ENCODE results near the gene TMEM222.

TMEM222 gene

DNA sequence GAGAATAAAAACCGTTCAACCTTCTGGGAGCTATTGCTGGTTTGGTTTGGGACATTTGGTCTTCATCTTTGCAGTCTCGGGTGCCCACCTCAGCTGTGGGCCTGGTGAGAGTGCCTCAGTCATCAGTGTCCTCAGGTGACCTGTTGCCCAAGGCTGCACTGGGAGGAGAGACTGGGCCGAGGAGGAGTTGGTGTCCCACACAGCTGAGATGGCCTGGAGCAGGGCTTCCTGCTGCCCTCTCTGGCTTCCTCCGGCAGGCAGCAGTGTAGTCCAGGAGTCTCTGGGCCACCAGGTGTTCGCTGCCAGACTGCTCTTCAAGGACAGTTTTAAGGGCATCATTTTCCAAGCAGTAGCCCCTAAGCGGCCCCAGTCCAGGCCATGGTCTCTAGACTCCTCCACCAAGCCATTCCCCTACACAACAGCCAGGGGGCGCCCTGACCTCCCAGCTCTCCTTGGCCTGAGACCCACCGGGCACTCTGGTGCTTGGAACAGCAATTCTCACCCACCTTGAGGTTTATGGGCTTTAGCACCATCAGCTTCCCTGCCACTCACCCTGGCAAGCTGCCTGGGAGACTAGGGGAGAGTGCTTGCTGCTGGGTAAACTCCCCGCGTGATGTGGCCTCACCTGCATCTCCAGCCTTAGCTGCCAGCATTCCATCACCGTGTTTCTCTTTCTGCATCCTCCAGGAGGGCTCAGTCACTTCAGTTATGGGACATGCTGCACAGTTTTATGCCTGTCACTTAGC is 10.7 kb downstream of the TMEM222 start:
- no peak overlapping the region for H3K9ac ChIP-seq (ENCODE audit: low read depth, low read length)
- no peaks in the 10 kb centered on the region for H3K9me3 ChIP-seq (ENCODE audit: control insufficient read depth, insufficient read depth, low read length)
- H3K36me3 ChIP-seq (ENCODE audit: control insufficient read depth, insufficient read depth, low read length): peaks cover 34% of the 10 kb centered on the region
- H3K4me3 ChIP-seq (ENCODE audit: low read depth, low read length): no peak overlapping the region
- no peaks in the 10 kb centered on the region for H3K4me1 ChIP-seq (ENCODE audit: control insufficient read depth, insufficient read depth, low read length)
- H3K27me3 ChIP-seq (ENCODE audit: control insufficient read depth, insufficient read depth, low read length): no peaks in the 10 kb centered on the region

DNA sequence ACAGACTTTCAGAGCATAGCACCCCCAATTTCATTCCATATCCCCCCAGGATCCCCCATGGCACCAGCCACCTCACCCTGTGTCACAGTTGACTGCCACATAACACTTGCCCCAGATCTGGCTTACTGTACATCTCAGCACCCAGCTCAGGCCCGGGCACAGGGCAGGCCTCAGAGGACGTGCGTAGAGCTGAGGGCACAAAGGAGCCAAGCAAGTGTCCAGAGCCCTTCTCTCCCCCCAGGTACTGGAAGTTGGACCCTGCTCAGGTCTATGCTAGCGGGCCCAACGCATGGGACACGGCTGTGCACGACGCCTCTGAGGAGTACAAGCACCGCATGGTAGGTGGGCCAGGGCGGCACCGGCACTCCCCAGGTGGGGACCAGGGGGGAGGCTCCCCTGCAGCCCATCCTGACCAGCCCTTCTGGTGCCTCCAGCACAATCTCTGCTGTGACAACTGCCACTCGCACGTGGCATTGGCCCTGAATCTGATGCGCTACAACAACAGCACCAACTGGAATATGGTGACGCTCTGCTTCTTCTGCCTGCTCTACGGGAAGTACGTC is 11.8 kb downstream of the TMEM222 start:
- no peak overlapping the region for H3K9ac ChIP-seq (ENCODE audit: low read depth, low read length)

DNA sequence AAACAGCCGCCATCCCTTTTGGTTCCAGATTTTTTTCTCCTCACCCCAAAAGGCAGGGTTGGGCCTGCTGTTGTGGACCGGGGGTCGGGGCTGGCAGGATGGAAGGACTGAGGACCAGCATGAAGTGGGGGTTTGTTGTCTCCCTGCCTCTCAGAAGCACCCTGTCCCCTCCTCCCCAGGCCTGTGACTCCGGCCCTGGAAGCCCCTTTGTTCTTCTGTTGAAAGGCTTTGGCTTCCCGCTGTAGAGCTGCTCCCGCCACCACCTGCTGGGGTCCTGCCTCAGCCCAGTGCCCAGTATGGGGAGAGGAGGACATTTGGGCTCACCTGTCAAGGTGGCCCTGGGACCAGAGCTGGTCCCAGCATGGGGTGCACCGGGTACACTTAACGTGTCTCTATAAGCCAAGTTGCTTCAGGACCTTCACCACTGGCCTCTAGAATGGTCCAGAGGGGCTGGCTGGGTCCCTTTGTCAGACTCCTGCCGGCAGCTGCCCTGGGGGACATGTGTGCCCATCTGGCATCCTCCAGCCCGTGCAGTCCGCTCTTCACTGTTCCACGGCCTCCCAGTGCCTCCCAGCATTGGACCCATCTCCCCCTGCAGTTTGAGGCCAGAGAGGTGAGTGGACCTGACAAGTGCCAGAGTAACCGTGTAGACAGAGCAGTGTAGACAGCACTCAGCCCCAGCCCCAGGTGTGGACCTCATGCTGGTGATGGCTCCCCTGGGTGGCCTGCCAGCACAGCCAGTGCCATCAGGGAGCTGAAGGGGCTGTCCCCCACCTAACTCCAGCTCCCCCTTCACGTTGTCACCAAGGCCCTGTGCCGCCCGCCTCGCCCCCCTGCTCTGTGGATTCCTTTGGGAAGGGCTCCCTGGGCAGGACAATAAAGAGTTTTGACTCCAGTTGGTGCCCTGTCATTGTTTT is 13.8 kb downstream of the TMEM222 start:
- no peaks in the 10 kb centered on the region for H3K9me3 ChIP-seq (ENCODE audit: control insufficient read depth, insufficient read depth, low read length)
- H3K4me1 ChIP-seq (ENCODE audit: control insufficient read depth, insufficient read depth, low read length): no peaks in the 10 kb centered on the region
- peaks cover 34% of the 10 kb centered on the region for H3K36me3 ChIP-seq (ENCODE audit: control insufficient read depth, insufficient read depth, low read length)
- no peaks in the 10 kb centered on the region for H3K27me3 ChIP-seq (ENCODE audit: control insufficient read depth, insufficient read depth, low read length)
- no peak overlapping the region for H3K9ac ChIP-seq (ENCODE audit: low read depth, low read length)
- H3K4me3 ChIP-seq (ENCODE audit: low read depth, low read length): no peak overlapping the region

More for the DNA sequence above, 11.8 kb downstream of the TMEM222 start:
- Histone ChIP-seq H3K36me3 (ENCODE audit: control insufficient read depth, insufficient read depth, low read length) (peaks cover 34% of the 10 kb centered on the region), H3K4me3 (ENCODE audit: low read depth, low read length) (no peak overlapping the region), H3K4me1 (ENCODE audit: control insufficient read depth, insufficient read depth, low read length) (no peaks in the 10 kb centered on the region), H3K27me3 (ENCODE audit: control insufficient read depth, insufficient read depth, low read length) (no peaks in the 10 kb centered on the region), H3K9me3 (ENCODE audit: control insufficient read depth, insufficient read depth, low read length) (no peaks in the 10 kb centered on the region)

DNA sequence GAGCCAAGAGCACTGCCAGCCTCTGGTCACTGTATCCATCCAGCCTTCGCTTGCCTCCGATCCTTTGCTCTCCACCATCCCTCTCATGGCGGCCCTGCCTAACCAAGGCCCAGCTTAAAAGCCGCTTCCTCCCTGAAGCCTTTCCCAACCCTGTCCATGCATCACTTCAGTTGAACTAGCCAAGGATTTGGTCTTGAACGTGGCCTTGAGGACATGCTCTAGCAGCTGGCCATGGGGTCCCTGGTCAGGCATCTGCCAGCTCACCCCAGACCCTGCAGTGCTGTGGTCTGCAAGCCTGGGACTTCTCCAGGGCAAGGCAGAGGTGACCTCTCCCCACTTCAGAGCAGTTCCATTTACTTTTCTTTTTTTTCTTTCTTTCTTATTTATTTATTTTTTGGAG is 14.8 kb downstream of the TMEM222 start:
- H3K4me3 ChIP-seq (ENCODE audit: low read depth, low read length): no peak overlapping the region
- H3K36me3 ChIP-seq (ENCODE audit: control insufficient read depth, insufficient read depth, low read length): peaks cover 34% of the 10 kb centered on the region
- H3K4me1 ChIP-seq (ENCODE audit: control insufficient read depth, insufficient read depth, low read length): peaks cover 4% of the 10 kb centered on the region

DNA sequence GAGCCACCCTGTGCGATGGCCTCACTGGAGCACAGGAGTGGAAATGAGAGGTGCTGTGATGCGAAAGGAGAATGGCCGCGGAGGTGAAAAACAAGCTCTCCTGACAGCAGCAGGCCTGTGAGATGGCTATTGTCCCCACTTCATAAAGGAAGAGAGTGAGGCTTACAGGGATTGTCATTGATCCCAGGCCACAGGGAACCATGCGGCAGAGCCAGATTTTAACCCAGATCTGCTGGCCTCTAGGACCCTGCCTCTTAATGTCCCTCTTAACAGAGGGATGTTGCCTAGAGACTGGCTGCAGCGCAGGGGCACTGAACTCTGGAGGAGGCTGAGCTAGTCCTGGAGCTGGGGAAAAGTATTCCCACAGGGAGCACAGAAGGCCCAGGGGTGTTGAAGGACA is 16.8 kb downstream of the TMEM222 start:
- Histone ChIP-seq H3K9me3 (ENCODE audit: control insufficient read depth, insufficient read depth, low read length) (no peaks in the 10 kb centered on the region), H3K9ac (ENCODE audit: low read depth, low read length) (no peak overlapping the region), H3K4me1 (ENCODE audit: control insufficient read depth, insufficient read depth, low read length) (peaks cover 10% of the 10 kb centered on the region), H3K4me3 (ENCODE audit: low read depth, low read length) (no peak overlapping the region), H3K36me3 (ENCODE audit: control insufficient read depth, insufficient read depth, low read length) (peaks cover 24% of the 10 kb centered on the region), H3K27me3 (ENCODE audit: control insufficient read depth, insufficient read depth, low read length) (no peaks in the 10 kb centered on the region)

More for the DNA sequence above, 14.8 kb downstream of the TMEM222 start:
- Histone ChIP-seq H3K9me3 (ENCODE audit: control insufficient read depth, insufficient read depth, low read length) (no peaks in the 10 kb centered on the region), H3K9ac (ENCODE audit: low read depth, low read length) (no peak overlapping the region), H3K27me3 (ENCODE audit: control insufficient read depth, insufficient read depth, low read length) (no peaks in the 10 kb centered on the region)

DNA sequence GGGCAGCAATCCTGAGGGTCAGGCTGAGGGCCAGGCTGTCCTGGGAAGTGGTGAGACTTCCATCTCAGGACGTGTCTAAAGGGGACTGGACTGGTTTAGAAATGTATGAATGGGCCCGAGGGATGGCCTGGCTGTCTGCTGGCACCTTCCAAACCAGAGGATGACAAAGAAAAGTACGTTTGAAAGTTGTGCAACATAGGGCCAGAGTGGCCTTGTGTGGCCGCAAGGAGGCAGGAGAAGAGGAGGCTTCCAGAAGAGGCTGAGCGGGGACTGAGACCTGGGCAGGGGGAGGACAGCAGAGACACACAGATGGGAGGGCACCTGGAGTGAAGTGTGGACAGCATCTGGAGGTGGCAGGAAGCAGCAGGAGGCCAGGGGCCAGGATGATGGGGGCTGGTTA is 17.2 kb downstream of the TMEM222 start:
- no peak overlapping the region for H3K4me3 ChIP-seq (ENCODE audit: low read depth, low read length)
- no peaks in the 10 kb centered on the region for H3K9me3 ChIP-seq (ENCODE audit: control insufficient read depth, insufficient read depth, low read length)
- H3K36me3 ChIP-seq (ENCODE audit: control insufficient read depth, insufficient read depth, low read length): peaks cover 20% of the 10 kb centered on the region
- H3K27me3 ChIP-seq (ENCODE audit: control insufficient read depth, insufficient read depth, low read length): no peaks in the 10 kb centered on the region
- peak overlapping the region; percentile 24 for H3K9ac ChIP-seq (ENCODE audit: low read depth, low read length)
- H3K4me1 ChIP-seq (ENCODE audit: control insufficient read depth, insufficient read depth, low read length): peaks cover 10% of the 10 kb centered on the region

DNA sequence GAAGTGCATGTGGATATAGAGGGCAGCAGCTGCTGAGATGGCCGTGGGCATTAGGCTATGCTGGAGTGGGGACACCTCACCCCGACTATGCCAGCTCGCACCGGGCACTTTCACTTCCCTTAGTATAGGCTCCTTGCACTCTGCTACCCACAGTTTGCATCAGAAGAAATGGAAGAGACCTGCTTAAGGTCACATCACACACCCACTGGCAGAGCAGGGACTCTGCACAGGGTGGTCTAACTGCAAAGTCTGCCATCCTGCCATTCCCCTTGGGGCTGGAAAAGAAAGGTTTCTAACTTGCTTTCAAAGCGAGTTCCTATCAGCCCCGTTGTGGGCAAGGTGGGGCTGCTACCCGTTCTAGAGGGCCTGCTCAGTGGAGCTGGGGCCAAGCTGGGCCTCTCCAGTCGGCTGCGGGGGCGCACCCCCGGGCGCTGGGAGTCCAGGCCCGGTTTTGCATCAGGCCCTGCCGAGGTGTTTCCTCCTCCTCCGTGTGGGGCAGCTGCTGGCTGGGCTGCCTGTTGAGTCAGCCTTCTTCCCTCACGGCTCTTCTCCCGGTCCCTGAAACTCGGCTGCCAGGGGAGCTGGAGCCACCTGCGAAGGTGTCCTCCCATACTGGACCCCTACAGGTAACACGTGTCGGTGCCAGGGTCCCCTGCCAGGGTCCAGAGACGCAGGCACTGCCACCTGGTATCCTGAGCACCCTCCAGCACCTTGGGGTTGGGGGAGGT is 19.7 kb downstream of the TMEM222 start, which contains the start of gene SYTL1:
SYTL1 (plus strand) TSS at position 498 of the 728 bp plus-strand sequence. CDS start 3,313 bp downstream, outside the sequence.
- H3K4me1 ChIP-seq (ENCODE audit: control insufficient read depth, insufficient read depth, low read length): peaks cover 10% of the 10 kb centered on the region
- H3K27me3 ChIP-seq (ENCODE audit: control insufficient read depth, insufficient read depth, low read length): no peaks in the 10 kb centered on the region
- H3K9me3 ChIP-seq (ENCODE audit: control insufficient read depth, insufficient read depth, low read length): no peaks in the 10 kb centered on the region
- no peak within 1 kb of the TSS for H3K9ac ChIP-seq (ENCODE audit: low read depth, low read length)
- peaks cover 2% of the 10 kb centered on the region for H3K36me3 ChIP-seq (ENCODE audit: control insufficient read depth, insufficient read depth, low read length)
- H3K4me3 ChIP-seq (ENCODE audit: low read depth, low read length): peak within 1 kb of the TSS; percentile 54

DNA sequence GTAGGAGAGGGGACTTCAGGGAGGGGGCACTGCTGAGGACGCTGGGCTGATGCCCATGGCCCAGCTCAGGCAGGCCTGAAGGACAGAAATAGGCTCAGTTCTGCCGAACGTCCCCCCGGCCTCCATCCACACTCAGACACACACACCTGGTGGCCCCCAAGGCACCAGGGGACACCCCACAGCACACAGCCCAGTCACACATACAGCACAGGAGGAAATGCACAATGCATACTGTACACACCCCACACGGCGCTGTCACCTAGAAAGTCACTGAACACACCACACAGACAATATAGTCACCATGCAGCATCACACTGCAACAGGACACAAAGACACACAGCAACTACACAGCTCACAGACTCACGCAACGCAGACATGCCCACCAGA is 20.4 kb downstream of the TMEM222 start:
- Histone ChIP-seq H3K4me1 (ENCODE audit: control insufficient read depth, insufficient read depth, low read length) (peaks cover 13% of the 10 kb centered on the region), H3K36me3 (ENCODE audit: control insufficient read depth, insufficient read depth, low read length) (peaks cover 3% of the 10 kb centered on the region), H3K27me3 (ENCODE audit: control insufficient read depth, insufficient read depth, low read length) (no peaks in the 10 kb centered on the region), H3K9ac (ENCODE audit: low read depth, low read length) (no peak overlapping the region), H3K9me3 (ENCODE audit: control insufficient read depth, insufficient read depth, low read length) (no peaks in the 10 kb centered on the region), H3K4me3 (ENCODE audit: low read depth, low read length) (peak overlapping the region; percentile 54)

DNA sequence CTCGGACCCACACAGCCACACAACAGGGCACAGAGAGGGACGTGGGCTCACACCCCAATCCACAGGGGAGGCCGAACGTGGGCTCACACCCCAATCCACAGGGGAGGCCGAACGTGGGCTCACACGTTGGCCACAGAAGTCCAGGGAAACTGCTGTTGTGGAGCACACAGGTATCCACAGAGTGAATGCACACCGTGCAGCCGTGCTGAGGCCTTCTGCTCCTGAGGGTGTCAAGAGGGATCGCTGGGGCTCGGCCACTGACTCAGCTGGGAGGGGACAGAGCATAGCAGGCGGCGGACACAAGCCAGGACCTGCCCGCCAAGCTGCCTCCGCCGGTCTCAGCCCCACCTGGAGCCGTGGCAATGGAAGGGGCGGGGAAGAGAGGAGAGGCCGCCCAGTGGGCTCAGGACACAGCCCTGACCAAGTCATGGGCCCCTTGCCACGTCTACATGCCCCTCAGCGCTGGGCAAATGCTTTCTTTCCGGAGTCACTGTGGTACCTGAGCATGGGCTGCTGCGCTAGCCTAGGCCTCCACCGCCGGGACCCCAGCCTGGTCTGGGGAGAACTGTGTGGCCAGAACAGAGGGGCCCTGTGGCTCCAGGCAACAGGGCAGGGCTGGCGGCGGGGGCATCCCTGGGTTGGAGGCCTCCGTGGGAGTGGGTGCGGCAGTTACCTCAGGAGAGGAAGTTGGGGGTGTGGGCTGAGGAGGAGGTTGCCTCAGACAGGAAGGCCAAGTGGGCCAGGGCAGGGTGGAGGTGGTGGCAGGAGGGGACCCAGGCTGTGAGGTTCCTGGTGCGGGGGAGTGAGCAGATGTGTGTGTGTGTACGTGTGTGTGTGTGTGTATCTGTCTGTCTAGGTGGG is 21.0 kb downstream of the TMEM222 start:
- Histone ChIP-seq H3K36me3 (ENCODE audit: control insufficient read depth, insufficient read depth, low read length) (peaks cover 4% of the 10 kb centered on the region), H3K4me3 (ENCODE audit: low read depth, low read length) (peak overlapping the region; percentile 54), H3K9me3 (ENCODE audit: control insufficient read depth, insufficient read depth, low read length) (no peaks in the 10 kb centered on the region), H3K27me3 (ENCODE audit: control insufficient read depth, insufficient read depth, low read length) (no peaks in the 10 kb centered on the region), H3K9ac (ENCODE audit: low read depth, low read length) (peak overlapping the region; percentile 54), H3K4me1 (ENCODE audit: control insufficient read depth, insufficient read depth, low read length) (peaks cover 13% of the 10 kb centered on the region)

DNA sequence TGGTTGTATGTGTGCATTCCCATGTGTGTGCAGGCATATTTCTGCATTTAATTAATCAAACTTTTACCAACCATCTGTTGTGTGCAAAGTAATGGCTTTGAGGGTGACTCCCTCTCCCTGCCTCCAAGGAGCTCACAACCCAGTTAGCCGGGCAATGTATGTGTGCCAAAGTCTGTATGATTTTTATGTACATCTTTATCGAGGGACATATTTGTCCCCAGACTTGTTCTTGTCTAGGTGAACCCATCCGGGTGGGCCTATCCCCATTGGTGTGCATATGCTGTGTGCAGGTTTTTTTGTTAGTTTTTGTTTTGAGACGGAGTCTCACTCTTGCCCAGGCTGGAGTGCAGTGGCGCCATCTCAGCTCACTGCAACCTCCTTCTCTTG is 21.7 kb downstream of the TMEM222 start:
- Histone ChIP-seq H3K9me3 (ENCODE audit: control insufficient read depth, insufficient read depth, low read length) (no peaks in the 10 kb centered on the region), H3K4me1 (ENCODE audit: control insufficient read depth, insufficient read depth, low read length) (peaks cover 13% of the 10 kb centered on the region), H3K4me3 (ENCODE audit: low read depth, low read length) (no peak overlapping the region)

More for the DNA sequence above, 21.7 kb downstream of the TMEM222 start:
- Histone ChIP-seq H3K9ac (ENCODE audit: low read depth, low read length) (no peak overlapping the region), H3K27me3 (ENCODE audit: control insufficient read depth, insufficient read depth, low read length) (no peaks in the 10 kb centered on the region), H3K36me3 (ENCODE audit: control insufficient read depth, insufficient read depth, low read length) (peaks cover 4% of the 10 kb centered on the region)
